ENCODE data around the gene PTGFRN.
"Not testable (repeated sequence)": the region's sequence is repeated elsewhere in the genome, so short reads cannot be mapped to it uniquely, and the experiment has no call there.

PTGFRN gene

GRCh38 chr1:116909512-116910378, at the start of gene PTGFRN:
Gene PTGFRN, plus strand, starts transcription at chr1:116909916. Its CDS starts 288 bp downstream, at chr1:116910204.
- peak within 1 kb of the TSS; percentile 52 to 56 for H3K4me3 ChIP-seq
- no peak for TF ChIP-seq CTCF (IDR thresholded peaks at IDR 0.05)
- peak; percentile 53 to 73 for DNase-seq
- H3K27me3 ChIP-seq, result no peaks in the 10 kb centered on the region
- no peaks in the 10 kb centered on the region for H3K9me3 ChIP-seq
- intact Hi-C loops (cut with DNase I; ENCODE audit: low total_unique reads), result no loop called here
- H3K27ac ChIP-seq, result peak within 1 kb of the TSS; percentile 61 to 68
- H3K36me3 ChIP-seq, result no peaks in the 10 kb centered on the region
- peaks cover 0 to 24% (median 10%) of the 10 kb centered on the region in 4 donors for H3K4me1 ChIP-seq

GRCh38 chr1:116860167-116860566, 49.5 kb upstream of the PTGFRN start:
- intact Hi-C loops (cut with DNase I; ENCODE audit: low total_unique reads); DNase-seq; H3K27ac ChIP-seq; H3K27me3 ChIP-seq; H3K4me3 ChIP-seq; H3K36me3 ChIP-seq; H3K9me3 ChIP-seq: not testable (repeated sequence)
- H3K4me1 ChIP-seq, result peaks cover 0 to 11% (median 7%) of the 10 kb centered on the region in 4 donors

- Histone ChIP-seq H3K36me3 (no peaks in the 10 kb centered on the region), H3K4me1 (peaks cover 0 to 2% (median under 1%) of the 10 kb centered on the region in 4 donors), H3K4me3 (no peak overlapping the region), H3K9me3 (peaks cover 0 to 5% (median 4%) of the 10 kb centered on the region in 3 donors), H3K27ac (no peak overlapping the region), H3K27me3 (no peaks in the 10 kb centered on the region)
- TF ChIP-seq CTCF (IDR thresholded peaks at IDR 0.05), result no peak
- intact Hi-C loops (cut with DNase I; ENCODE audit: low total_unique reads), result no loop called here
- DNase-seq, result no peak
Observed at GRCh38 chr1:116861137-116861536, 48.6 kb upstream of the PTGFRN start.

GRCh38 chr1:116863031-116863430, 46.7 kb upstream of the PTGFRN start:
- H3K27me3 ChIP-seq; H3K36me3 ChIP-seq; DNase-seq; H3K27ac ChIP-seq; H3K4me3 ChIP-seq; intact Hi-C loops (cut with DNase I; ENCODE audit: low total_unique reads); H3K4me1 ChIP-seq: not testable (repeated sequence)
- peaks cover 0 to 15% (median 11%) of the 10 kb centered on the region in 3 donors for H3K9me3 ChIP-seq

- H3K4me1 ChIP-seq; H3K36me3 ChIP-seq; DNase-seq; H3K27me3 ChIP-seq; H3K27ac ChIP-seq; intact Hi-C loops (cut with DNase I; ENCODE audit: low total_unique reads); H3K4me3 ChIP-seq: not testable (repeated sequence)
- H3K9me3 ChIP-seq, result peaks cover 0 to 15% (median 11%) of the 10 kb centered on the region in 3 donors
Observed at GRCh38 chr1:116866478-116866877, 43.2 kb upstream of the PTGFRN start.

- no peaks in the 10 kb centered on the region for H3K4me1 ChIP-seq
- H3K27me3 ChIP-seq, result peaks cover 0 to 9% of the 10 kb centered on the region in 2 donors
- TF ChIP-seq CTCF (IDR thresholded peaks at IDR 0.05), result no peak
- no peak overlapping the region for H3K27ac ChIP-seq
- DNase-seq, result no peak
- peaks cover 0 to 15% (median 11%) of the 10 kb centered on the region in 3 donors for H3K9me3 ChIP-seq
- H3K36me3 ChIP-seq, result no peaks in the 10 kb centered on the region
- no peak overlapping the region for H3K4me3 ChIP-seq
- intact Hi-C loops (cut with DNase I; ENCODE audit: low total_unique reads), result no loop called here
Observed at GRCh38 chr1:116868385-116868784, 41.3 kb upstream of the PTGFRN start.

- TF ChIP-seq CTCF (IDR thresholded peaks at IDR 0.05), result no peak
- intact Hi-C loops (cut with DNase I; ENCODE audit: low total_unique reads), result no loop called here
Observed at GRCh38 chr1:116869611-116870010, 40.1 kb upstream of the PTGFRN start.

More at GRCh38 chr1:116869611-116870010, 40.1 kb upstream of the PTGFRN start:
- Histone ChIP-seq H3K4me1 (no peaks in the 10 kb centered on the region), H3K27ac (no peak overlapping the region), H3K36me3 (no peaks in the 10 kb centered on the region), H3K9me3 (peaks cover 0 to 15% (median 11%) of the 10 kb centered on the region in 3 donors), H3K4me3 (no peak overlapping the region), H3K27me3 (peaks cover 0 to 9% of the 10 kb centered on the region in 2 donors)
- no peak for DNase-seq

Measured in tibial artery (tissue), 4 donors.